Activated naive CD4-positive, alpha-beta T cell treated with anti-CD3 and anti-CD28 coated beads, Interleukin-2, amount 50 U/mL, for 72 hours (primary cell): ENCODE results near the gene TM7SF3. TPM values are rescaled to one million over a fixed set of nuclear protein-coding genes. Genes with fewer than 3 reads are reported as not detected.

ENCODE experiments used
- total RNA-seq, 2 donors: library from RNA; stranded (reverse); gene quantifications; one replicate each; pipeline ENCODE4 v1.2.3, GENCODE V29; 2022

The TM7SF3 gene
- total RNA-seq, 2 donors from 2014 or later: 28.8 to 62.5 TPM

Other genes with a start within 250 kb of the TM7SF3 start
- gene ITPR2, start 181.2 kb downstream of the TM7SF3 start, total RNA-seq: 10 to 100 TPM; 44.6 to 46.1 TPM
- gene INTS13, start 76.4 kb downstream of the TM7SF3 start, total RNA-seq: 10 to 100 TPM; 63.9 to 80.7 TPM
- 10 to 100 TPM; 52.4 to 52.7 TPM for gene FGFR1OP2, start 75.9 kb downstream of the TM7SF3 start, total RNA-seq
- 10 to 100 TPM; 31.5 to 57.0 TPM for gene MED21, start 8.2 kb upstream of the TM7SF3 start, total RNA-seq
- gene C12orf71, start 68.2 kb upstream of the TM7SF3 start, total RNA-seq: not detected
- 10 to 100 TPM; 28.0 to 29.4 TPM for gene STK38L, start 229.9 kb upstream of the TM7SF3 start, total RNA-seq